Measurements from ENCODE around the gene SETD6.

Gene SETD6

DNA sequence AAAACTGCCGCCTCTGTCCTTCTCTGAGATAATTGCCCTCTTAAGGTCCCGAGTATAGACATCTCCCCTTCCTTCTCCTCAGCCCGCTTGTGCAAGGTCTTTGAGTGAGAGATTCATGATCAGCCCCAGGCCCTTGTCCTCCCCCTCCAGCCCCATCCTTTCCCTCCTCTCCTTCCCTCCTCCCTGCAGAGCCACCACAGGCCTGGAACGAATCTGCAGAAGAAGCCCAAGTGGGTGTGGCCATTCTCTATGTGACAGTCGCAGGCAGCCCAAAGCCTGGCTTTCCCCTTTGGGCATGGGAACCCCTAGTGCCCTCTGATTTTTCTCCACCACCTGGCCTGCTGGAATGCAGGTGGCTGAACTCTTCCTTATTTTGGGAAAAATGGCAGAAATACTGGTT is 22.6 kb upstream of the SETD6 start:
- in situ Hi-C loops (cut with MboI; ENCODE audit: low sequenced_read_pairs) = loop anchor here (25.0 kb wide), 1 partner anchor 155 kb away; no protein-coding TSS in a partner anchor

DNA sequence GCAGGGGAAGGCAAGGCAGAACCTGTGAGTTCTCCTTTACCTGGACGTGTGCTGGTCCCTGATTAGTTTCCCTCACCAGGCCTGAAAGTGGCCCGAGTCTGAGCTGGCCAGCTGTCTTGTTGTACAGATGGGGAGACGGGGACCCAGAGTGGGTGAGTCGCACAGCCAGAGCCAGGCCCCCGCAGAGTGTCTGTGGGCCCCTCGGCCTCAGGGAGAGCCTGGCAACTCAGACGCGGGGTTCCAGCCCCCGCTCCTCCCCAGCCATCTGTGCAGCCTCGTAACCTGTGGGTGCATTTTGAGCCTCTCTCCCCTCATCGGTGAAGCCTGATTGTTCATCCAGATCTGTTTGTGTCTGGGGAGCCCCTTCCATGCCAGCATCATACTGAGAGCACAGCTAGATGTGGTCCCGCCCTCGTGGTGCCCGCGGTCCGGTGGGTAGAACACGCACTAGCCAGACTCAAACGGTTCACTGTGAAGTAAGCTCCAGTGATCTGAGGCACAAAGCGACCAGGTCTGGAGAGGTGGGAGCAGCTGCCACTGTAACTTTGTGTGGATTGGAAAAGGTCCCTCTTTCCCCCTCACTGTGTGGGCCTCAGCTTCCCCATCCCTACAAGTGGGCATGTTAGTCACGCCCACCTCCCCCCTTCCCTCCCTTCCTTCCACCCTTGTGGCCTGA is 21.4 kb upstream of the SETD6 start:
- in situ Hi-C loops (cut with MboI; ENCODE audit: low sequenced_read_pairs) = loop anchor here (25.0 kb wide), 1 partner anchor 157 kb away; no protein-coding TSS in a partner anchor

DNA sequence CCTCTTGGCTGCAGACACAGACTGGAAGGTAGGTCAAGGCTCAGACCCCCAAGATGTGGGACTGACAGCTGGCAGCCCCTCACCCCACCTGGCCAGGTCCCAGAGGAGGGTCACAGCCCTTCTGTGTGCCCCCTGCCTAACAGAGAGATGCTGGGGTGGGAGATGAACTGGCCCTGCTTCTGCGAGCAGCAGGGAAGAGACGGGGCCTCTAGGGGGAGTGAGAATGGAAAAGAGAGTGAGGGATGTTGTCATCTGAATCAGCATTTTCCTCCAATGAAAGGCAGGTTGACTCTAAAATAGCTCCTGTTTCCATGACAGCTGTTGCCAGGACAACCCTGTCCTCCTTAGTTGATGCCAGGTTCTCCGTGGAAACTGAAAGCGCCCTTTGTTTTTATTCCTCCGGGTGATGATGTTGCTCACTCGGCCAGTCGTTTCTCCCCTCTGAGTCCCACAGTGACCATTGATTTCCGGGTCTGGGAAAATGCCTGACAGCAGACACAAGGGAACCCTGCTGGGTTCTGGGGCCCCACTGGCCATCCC is 20.3 kb upstream of the SETD6 start:
- in situ Hi-C loops (cut with MboI; ENCODE audit: low sequenced_read_pairs) = loop anchor here (25.0 kb wide), 1 partner anchor 158 kb away; no protein-coding TSS in a partner anchor

DNA sequence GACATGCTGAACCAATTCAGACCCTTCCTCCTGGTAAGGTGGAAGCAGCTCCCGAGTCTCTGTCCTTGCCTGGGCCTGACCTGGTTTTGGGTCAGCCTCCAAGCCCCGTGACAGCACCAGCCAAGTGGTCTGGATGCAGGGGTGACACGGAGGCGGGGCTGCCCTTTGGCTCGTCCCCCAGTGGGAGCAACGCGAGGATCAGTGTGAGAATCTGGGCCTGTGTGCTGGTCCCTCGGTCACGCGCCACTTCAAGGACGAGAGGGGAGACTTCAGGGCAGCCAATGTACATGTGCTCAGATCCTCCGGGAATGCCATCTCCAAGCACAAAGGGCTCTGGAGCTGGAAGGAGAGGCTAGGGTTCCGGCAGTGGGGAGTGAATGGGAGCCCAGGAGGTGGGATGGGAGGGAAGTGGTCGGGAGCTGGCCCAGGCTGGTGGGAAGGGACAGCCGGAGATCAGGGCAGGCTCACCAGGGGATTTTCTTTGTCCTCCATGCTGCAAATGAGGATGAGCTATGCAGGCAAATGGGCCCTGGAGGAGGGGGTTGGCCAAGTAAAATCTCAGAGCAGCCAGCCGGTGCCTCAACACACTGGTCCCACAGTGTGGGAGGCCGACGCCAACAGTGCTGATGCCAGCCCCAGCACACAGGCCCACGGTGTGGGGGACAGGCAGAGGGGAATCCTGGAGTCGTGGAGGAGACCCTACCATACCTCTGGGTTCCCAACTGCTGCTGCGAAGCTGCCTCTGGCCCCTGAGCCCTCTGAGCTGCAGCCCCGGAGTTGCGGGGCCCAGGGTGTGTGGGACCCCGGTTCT is 19.6 kb upstream of the SETD6 start:
- in situ Hi-C loops (cut with MboI; ENCODE audit: low sequenced_read_pairs) = loop anchor here (25.0 kb wide), 1 partner anchor 158 kb away; no protein-coding TSS in a partner anchor

DNA sequence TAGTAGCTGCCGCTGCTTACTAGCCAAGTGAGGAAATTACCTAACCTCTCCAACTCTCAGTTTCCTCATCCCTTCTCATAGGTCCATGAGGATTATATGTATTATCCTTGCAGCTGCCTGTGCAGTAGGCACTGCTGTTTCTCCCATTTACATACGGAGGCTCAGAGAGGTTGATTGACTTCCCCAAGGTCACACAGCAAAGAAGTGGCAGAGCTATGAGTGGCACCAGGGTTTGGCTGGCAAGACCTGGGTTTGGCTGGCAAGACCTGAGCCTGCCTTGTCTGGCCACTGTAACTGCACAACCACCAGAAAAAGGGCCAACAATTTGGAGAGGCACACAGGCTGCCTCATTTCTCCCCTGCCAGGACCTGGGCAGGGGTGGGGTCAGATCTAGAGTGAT is 17.8 kb upstream of the SETD6 start:
- in situ Hi-C loops (cut with MboI; ENCODE audit: low sequenced_read_pairs) = loop anchor here (25.0 kb wide), 1 partner anchor 160 kb away; no protein-coding TSS in a partner anchor

DNA sequence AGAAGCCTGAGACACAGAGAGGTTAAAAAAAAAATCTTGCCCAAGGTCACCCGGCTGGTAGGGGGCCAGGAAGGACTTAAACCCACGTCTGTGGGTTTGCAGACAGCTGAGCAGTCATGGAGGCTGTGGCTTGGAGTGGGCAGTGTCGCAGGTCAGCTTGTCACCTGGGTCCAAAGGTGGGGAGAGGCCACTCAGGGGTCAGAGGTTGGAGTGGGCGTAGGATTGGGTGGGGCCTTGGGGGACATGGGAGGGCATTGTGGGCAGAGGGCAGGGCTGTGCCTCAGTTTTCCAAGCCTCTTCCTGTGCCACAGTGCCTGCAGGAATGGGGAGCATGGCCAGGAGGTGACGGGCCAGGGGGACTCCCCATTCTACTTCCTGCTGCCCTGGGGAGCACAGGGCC is 17.4 kb upstream of the SETD6 start:
- in situ Hi-C loops (cut with MboI; ENCODE audit: low sequenced_read_pairs) = loop anchor here (25.0 kb wide), 1 partner anchor 161 kb away; no protein-coding TSS in a partner anchor

DNA sequence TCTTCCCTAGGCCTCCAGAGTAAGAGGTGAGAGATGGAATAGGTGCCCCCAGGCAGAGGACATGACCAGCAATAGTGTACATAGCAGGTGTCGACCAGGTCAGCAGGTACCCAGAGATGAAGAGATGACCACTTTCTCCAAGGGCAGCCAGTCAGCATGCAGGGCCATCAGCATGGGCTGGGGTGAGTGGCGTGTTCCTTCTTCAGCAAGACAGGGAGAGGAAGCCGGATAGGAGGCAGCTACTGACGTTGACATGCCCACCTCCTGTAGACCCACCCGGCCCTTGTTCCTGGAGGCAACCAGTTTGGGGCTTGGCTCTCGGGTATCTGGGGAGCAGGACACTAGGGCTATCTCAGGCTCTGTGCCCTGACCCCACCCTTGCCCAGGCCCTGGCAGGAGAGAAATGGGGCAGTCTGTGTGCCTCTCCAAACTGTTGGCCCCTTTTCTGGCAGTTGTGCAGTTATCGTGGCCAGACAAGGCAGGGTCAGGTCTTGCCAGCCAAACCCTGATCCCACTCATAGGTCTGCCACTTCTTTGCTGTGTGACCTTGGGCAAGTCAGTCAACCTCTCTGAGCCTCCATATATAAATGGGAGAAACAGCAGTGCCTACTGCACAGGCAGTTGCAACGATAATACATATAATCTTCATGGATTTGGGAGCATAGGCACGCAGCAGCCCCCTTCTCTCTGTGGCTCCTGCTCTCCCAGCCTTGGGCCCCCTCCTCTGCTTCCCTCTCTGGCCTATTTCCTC is 16.8 kb upstream of the SETD6 start:
- in situ Hi-C loops (cut with MboI; ENCODE audit: low sequenced_read_pairs) = loop anchor here (25.0 kb wide), 1 partner anchor 161 kb away; no protein-coding TSS in a partner anchor

DNA sequence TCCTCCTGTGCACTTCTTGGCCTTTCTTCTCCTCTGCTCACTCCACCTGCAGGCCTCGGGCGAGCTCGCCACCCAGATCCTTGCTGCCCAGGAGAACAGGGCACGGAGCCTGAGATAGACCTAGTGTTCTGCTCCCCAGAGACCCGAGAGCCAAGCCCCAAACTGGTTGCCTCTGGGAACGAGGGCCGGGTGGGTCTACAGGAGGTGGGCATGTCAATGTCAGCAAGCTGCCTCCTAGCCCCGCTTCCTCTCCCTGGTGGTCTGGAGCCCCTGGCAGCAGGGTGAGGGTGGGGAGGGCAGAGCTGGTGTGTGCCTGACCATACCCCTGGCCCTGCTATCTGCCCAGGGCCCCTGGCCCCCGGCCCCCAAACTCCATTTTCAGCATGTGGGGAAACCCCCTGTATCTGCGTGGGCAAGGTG is 16.2 kb upstream of the SETD6 start:
- in situ Hi-C loops (cut with MboI; ENCODE audit: low sequenced_read_pairs) = loop anchor here (25.0 kb wide), 1 partner anchor 162 kb away; no protein-coding TSS in a partner anchor

DNA sequence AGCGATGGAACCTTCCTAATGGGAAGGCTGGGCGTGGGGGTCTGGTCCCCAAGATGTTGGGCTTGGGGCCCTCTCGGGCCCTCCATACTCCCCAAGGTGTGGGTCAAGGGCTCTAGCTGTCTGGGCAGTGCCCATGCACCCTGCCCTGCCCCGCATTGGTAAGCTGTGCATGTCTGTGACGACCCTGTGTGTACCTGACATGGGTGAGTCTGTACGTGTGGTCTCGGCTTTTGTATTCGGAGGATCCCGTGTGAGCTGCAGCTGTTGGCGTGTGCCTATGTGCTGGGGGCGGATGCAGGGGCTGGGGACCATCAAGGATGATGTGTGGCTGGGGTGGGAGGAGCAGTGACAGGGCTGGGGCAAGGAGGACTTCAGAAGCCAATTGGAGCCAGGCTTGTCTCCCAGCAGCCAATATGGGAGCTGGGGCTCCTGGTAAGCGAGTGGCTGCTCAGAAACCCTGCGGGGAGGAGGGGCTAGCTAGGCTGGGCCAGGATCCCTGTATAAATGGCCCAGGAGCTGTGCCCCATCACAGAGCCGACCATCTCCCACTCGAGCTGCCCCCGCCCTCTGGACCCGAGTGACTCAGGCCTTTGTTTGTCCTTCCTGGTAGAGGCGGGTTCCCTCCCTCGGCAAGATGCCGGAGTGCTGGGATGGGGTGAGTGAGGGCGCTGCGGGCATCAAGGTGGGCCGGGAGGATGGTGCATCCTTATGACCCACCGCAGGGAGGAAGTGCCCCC is 15.5 kb upstream of the SETD6 start, which contains the start of gene NDRG4:
TSS of gene NDRG4 (plus strand) at position 529 of the 737 bp plus-strand sequence. CDS start at position 635, 106 bp downstream.
- in situ Hi-C loops (cut with MboI; ENCODE audit: low sequenced_read_pairs) = loop anchor here (25.0 kb wide), 1 partner anchor 162 kb away; no protein-coding TSS in a partner anchor

DNA sequence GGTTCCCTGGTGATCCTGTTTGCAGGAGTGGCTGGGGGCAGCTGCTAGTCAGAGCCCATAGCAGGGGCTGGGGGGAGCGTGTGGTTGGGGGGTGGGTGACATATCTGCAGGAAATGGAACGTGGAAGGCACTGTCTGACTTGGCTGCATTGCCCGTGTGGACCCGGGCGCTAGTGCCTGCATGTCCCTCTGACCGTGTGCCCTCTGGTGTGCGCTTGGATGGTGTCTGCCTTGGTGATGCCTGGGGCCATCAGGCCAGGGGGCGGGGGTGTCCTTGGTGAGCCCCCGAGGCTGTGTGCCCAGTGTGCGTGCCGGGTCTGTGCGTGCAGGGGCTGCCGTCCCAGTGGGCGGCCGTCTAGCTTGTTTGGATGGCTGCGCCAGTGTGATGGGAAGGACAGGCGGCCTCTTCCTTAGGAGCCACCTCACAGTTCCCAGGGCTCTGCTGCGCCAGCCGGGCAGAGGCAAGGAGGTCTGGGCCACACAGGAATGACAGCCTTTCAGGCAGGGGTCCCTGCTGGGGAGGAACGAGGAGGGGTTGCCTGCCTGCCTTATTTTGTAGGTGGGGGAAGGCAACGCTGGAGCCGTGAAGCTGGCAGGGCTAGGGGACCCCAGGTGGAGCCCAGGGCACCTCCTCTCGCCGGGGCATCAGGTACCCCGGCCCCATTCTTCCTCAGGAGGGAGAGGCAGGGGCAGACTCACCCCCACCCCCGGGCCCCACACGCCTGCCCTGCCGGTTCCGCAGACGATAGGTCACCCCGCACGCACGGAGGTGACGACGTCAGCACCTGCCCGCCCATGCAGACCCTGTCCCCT is 14.7 kb upstream of the SETD6 start:
- in situ Hi-C loops (cut with MboI; ENCODE audit: low sequenced_read_pairs) = no loop called here

DNA sequence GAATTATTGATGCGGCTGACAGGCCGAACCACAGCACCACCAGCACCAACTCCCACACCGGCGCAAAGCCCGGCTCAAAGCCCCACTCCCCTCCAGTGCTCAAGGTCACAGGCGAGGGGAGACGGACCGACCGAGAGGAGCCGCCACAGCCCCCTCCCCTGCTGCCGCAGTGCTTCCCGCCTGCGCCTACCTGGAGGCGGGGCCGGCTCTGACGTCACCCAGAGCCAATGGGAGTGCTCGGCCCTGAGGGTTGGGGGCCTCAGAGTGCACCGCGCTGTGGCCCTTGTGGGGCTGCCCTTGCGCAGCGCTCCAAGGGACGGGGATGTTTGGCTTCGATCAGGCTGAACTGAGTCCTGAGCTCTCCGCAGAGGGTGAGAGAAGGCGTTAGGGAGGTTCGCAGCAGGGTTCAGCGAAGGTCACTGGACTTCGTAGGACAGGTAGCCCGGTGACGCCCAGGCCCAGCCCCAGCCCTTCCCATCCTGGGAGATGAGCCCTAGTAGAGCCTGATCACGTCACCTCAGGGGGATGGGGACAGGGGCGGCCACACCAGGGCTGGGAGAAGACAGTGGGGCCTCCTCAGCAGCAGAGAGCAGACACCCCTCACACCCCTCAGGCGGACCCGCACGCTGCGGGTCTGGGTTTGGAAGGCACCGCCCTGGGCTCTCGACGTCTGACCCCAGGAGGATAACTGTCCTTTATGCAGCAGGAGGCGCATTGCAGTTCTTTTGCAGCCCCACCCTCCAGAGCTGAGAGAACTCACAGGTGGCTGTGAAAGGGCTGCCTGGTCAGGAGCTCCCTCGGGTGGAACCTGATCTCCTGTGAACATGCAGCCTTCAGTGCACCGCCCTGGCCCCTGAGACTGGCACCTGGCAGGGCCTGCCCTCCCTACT is 13.8 kb upstream of the SETD6 start:
- in situ Hi-C loops (cut with MboI; ENCODE audit: low sequenced_read_pairs) = no loop called here

DNA sequence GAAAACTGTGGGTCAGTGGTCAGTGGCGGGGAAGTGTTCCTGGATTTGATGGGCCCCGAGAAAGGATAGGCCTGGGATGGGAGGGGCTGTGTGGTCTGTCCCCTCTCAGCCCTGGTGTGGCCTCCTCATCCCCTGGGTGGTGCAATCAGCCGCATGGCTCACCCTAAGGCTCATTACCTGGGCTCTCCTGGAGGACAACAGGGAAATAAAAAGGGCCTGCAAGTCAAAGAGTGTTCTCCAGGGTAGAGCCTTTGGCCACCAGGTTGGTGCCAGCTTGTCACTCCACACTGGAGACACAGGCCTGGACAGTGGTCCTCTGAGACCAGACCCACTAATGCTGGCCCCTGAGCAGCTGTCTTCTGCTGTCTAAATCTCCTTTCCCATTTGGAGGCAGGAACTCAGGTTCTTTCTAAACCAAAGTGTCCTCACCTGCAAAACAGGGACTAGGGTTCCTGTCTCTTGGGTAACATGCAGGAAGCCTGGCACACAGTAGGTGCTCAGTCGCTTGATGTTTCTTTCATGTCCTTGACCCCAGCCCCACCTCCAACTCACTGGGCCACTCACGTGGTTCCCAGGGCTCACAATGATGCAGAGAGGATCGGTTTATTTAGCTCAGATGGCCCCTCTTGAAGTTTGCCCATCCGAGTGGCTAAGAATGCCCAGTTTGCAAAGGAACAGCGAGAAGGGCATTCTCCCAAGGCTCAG is 12.9 kb upstream of the SETD6 start:
- in situ Hi-C loops (cut with MboI; ENCODE audit: low sequenced_read_pairs) = no loop called here

DNA sequence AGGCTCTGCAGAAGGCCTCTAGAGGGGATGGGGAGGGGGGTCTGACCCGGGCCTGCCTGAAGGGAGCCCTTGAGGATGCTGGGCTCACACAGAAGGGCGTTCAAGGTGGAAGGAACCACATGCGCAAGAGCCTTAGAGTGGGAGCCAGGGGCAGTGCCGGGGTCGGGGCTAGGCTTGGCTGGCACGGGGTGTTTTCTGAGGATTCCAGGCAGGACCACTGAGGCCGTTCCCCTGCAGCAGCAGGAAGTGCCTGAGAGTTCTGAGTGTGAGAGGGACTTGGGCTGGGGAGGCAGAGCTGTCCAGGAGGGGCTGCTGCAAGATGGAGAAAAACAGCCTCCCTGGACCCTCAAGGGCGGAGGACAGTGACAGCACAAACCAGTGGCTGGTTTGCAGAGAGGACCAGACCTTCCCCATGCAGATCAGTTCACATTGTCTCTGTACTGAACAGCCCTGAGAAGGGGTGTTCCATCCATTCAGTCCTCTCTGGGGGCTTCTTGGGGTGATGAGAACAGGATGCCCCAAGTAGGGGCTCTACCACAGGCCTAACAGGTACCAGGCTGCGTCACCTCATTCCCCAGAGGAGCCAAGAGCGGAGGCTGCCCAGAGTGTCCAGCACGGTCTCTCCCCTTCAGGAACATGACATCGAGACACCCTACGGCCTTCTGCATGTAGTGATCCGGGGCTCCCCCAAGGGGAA is 12.0 kb upstream of the SETD6 start:
- in situ Hi-C loops (cut with MboI; ENCODE audit: low sequenced_read_pairs) = no loop called here

DNA sequence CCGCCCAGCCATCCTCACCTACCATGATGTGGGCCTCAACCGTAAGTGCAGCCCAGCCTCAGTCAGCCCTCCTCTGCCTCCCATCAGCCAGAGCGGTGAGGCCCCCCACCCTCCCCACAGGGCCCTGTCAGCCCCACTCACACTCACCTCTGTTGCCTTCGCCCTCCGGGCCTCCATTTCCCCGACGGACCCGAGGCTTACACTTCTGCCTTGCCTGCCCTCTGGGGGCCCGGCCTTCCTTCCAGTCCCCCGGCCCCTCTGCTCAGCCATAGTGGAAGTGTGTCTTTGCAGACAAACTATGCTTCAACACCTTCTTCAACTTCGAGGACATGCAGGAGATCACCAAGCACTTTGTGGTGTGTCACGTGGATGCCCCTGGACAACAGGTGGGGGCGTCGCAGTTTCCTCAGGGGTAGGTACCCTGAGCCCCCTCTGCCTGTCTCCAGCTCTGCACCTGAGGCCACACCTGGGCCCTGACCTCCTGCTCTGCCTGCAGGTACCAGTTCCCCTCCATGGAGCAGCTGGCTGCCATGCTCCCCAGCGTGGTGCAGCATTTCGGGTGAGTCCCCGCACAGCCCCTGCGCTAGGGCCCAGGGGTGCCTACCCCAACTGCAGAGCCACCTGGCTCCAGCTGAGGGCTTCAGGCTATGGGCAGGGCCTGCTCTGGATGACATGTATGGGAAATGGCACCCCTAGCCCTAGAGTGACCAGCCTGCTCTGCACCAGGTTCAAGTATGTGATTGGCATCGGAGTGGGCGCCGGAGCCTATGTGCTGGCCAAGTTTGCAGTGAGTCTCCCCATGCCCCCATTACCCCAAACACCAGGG is 11.2 kb upstream of the SETD6 start:
- in situ Hi-C loops (cut with MboI; ENCODE audit: low sequenced_read_pairs) = no loop called here

DNA sequence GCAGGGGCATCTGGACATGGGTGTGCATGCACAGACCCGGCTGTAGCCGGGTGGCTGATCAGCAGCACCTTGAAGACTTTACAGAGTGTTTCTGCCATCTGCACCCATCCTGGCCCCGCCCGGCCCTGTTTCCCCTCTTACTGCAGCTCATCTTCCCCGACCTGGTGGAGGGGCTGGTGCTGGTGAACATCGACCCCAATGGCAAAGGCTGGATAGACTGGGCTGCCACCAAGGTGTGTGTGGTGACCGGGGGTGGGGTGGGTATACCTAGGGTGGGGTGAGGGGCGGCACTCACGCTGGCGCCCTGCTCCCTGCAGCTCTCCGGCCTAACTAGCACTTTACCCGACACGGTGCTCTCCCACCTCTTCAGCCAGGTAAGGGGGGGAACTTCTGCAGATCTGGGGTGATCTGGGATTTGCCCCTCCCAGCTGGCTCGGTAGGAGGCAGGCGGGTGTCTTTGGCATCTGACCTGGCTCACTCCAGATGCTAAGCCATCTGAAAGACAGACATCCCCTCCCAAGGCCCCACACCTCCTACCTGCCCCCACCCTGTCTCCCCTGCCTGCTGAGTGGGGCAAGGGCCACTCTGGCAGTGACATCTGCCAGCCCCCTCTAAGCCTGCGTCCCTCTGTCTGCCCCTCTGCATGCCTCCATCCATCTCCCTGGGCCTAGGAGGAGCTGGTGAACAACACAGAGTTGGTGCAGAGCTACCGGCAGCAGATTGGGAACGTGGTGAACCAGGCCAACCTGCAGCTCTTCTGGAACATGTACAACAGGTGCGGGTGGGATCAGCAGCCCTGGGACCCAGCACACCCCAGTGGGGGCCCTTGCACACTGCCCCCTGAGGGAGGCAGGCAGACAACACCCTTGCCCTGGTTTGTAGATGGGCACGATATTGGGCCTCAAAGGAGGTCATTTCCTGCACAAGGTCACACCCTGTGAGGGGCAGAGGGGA is 8.8 kb upstream of the SETD6 start:
- in situ Hi-C loops (cut with MboI; ENCODE audit: low sequenced_read_pairs) = no loop called here
